GM18505 (cell line): Measurements from ENCODE around the gene RTEL1.
"Not testable (repeated sequence)": the region's sequence is repeated elsewhere in the genome, so short reads cannot be mapped to it uniquely, and the experiment has no call there.

Experiments
- ATAC-seq: cut with Tn5 transposase; IDR thresholded peaks from one replicate; pipeline ENCODE4 v1.9.1; 2021; ENCODE audit not compliant: unreplicated experiment
- POLR2A ChIP-seq: IDR thresholded peaks from 4 replicates; pipeline ENCODE4 v1.6.1; 2011; ENCODE audit warnings: borderline replicate concordance; ENCODE audit not compliant: insufficient read depth, insufficient read length; ENCODE audit errors: extremely low read depth

The RTEL1 gene

GRCh38 chr20:63639093-63639975 lies 18.8 kb upstream of the RTEL1 start:
- no peak for ATAC-seq
- peak; percentile 53 for TF ChIP-seq POLR2A

- TF ChIP-seq POLR2A: no peak
- ATAC-seq: no peak
Measured at GRCh38 chr20:63640086-63640485, 18.0 kb upstream of the RTEL1 start.

GRCh38 chr20:63640686-63641085 lies 17.4 kb upstream of the RTEL1 start:
- not testable (repeated sequence) for ATAC-seq

- ATAC-seq: peak; percentile 18
- no peak for TF ChIP-seq POLR2A
Measured at GRCh38 chr20:63641146-63641791, 16.8 kb upstream of the RTEL1 start.

GRCh38 chr20:63641792-63642523 lies 16.2 kb upstream of the RTEL1 start:
- peak; percentile 61 for ATAC-seq
- no peak for TF ChIP-seq POLR2A

GRCh38 chr20:63642527-63643247 lies 15.4 kb upstream of the RTEL1 start:
- no peak for TF ChIP-seq POLR2A
- no peak for ATAC-seq

GRCh38 chr20:63643499-63643898 lies 14.6 kb upstream of the RTEL1 start:
- no peak for ATAC-seq
- no peak for TF ChIP-seq POLR2A

- no peak for ATAC-seq
- TF ChIP-seq POLR2A: no peak
Measured at GRCh38 chr20:63643946-63644345, 14.2 kb upstream of the RTEL1 start.

GRCh38 chr20:63645218-63645617 lies 12.9 kb upstream of the RTEL1 start:
- ATAC-seq: no peak
- TF ChIP-seq POLR2A: no peak

GRCh38 chr20:63648190-63648589 lies 9.9 kb upstream of the RTEL1 start:
- ATAC-seq: no peak
- no peak for TF ChIP-seq POLR2A

GRCh38 chr20:63648895-63649589 lies 9.1 kb upstream of the RTEL1 start:
- no peak for ATAC-seq
- TF ChIP-seq POLR2A: no peak

GRCh38 chr20:63650486-63650885 lies 7.6 kb upstream of the RTEL1 start:
- ATAC-seq: not testable (repeated sequence)

- TF ChIP-seq POLR2A: no peak
- no peak for ATAC-seq
Measured at GRCh38 chr20:63651942-63652191, 6.2 kb upstream of the RTEL1 start.
